HG03108 (cell line): ENCODE results near the gene TXNDC2.

Source experiments
- ATAC-seq: cut with Tn5 transposase; IDR thresholded peaks from one replicate; pipeline ENCODE4 v1.9.1; 2021; ENCODE audit warnings: moderate library complexity; ENCODE audit not compliant: unreplicated experiment

TXNDC2 gene

DNA sequence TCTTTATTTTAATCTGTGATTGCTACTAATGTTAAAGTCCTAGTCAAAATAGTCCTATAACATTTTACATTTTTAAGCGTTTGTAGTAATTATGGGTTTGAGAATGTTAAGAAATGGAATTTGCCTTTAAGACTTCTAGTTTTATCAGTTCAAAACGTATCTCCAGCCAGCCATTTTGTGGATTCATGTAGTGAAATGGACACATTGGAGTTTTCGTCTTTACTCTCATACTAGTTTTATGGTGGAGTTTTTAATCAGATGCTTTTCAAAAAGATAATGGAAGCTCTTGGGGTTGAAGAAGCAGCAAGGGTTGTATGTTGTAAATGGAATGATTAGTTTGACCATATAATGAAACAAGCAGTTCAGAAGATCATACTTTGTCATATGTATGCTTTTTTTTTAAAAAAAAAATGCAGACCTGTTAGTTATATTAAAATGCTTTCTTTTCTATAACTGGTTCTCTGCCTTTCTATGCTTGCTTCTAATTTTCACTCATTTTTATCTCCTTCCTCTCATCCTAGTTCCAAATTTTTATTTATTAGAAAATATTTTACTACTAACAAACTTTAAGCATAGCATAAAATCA, 44.6 kb downstream of the TXNDC2 start:
- no peak for ATAC-seq

GRCh38 chr18:9931146-9931545, 45.4 kb downstream of the TXNDC2 start:
- no peak for ATAC-seq

DNA sequence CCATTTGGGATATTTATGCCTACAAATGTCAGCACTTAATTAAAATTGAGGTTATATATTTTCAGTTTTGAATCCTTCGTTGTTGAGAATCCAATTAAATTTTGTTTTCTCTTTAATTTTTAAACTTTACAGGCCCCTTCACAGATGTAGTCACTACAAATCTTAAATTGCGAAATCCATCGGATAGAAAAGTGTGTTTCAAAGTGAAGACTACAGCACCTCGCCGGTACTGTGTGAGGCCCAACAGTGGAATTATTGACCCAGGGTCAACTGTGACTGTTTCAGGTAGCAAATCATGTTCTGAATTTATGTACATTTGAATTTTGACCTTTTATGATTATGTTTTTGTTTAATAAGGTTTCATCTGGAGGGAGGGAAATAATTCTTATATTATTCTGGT, 45.9 kb downstream of the TXNDC2 start:
- ATAC-seq, result no peak

DNA sequence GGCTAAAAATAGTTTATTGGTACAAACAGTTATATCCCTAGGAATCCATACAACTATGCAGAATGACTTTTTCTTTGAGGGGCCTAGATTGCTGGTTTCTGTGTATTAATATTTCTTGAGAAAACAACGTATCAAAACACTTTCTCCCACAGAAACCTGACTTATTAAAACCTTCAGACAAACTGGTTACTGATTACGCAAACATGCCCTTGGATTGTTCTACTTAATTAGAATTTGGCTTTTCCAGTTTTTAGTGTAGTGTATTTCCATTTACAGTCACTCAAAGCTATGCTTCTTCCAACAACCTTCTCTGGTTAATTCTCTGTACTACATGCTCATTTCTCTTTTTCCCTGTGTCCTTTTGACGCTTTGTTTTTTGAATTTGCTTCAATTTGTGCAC, 48.1 kb downstream of the TXNDC2 start:
- ATAC-seq, result no peak

DNA sequence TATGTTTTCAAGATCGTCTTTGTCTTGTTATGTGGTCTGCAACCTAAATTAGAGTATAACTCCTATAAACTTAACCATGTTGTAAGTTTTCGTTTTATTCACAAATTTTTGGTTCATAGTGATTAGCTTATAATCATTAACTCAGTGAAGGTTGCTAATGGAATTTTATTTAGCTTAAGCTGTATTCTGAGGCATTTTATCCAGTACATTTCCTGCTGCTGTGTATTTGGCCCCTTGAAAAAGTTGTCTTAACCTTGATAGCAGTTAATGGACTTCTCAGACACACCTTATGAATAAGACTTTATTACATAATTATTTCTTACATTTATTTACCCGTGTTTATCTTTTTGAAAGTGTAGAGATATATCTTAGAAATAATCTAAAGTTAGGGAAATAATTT, 48.5 kb downstream of the TXNDC2 start:
- no peak for ATAC-seq
